PC-9 (cell line): Measurements from ENCODE around the gene TMEM117.

Source experiments
- EZH2 ChIP-seq: fragments of 200-600 bp; sonication (generic); IDR thresholded peaks from 2 replicates; pipeline ENCODE4 v1.8.0; 2017; ENCODE audit warnings: antibody characterized with exemption, low read depth
- TF ChIP-seq, protein P1 (sequence below): fragments of 200-600 bp; sonication (generic); conservative IDR thresholded peaks from 2 replicates; pipeline ENCODE4 v1.6.1; 2017; ENCODE audit warnings: mixed run types, antibody characterized with exemption, mild to moderate bottlenecking, moderate library complexity

DNA sequence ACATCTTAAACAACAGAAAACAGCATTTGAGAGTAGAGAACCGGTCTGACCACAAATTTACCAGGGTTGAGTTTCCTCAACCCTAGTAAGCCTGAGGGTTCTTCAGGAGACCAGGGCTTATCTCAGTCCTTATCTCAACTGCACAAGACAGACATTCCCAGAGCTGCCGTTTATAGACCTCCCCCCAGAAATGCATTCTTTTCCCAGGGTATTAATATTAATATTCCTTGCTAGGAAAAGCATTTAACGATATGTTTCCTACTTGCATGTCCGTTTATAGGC, 12.3 kb downstream of the TMEM117 start:
- TF ChIP-seq, protein P1, sequence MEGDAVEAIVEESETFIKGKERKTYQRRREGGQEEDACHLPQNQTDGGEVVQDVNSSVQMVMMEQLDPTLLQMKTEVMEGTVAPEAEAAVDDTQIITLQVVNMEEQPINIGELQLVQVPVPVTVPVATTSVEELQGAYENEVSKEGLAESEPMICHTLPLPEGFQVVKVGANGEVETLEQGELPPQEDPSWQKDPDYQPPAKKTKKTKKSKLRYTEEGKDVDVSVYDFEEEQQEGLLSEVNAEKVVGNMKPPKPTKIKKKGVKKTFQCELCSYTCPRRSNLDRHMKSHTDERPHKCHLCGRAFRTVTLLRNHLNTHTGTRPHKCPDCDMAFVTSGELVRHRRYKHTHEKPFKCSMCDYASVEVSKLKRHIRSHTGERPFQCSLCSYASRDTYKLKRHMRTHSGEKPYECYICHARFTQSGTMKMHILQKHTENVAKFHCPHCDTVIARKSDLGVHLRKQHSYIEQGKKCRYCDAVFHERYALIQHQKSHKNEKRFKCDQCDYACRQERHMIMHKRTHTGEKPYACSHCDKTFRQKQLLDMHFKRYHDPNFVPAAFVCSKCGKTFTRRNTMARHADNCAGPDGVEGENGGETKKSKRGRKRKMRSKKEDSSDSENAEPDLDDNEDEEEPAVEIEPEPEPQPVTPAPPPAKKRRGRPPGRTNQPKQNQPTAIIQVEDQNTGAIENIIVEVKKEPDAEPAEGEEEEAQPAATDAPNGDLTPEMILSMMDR = no peak
- TF ChIP-seq EZH2 = no peak
